ENCODE results near the gene HAVCR2. TPM values are rescaled to one million over a fixed set of nuclear protein-coding genes. Genes with fewer than 3 reads are reported as not detected.

The HAVCR2 gene
- total and polyA plus RNA-seq, 2 of the 13 experiments (the other 11 are each of a cell fraction or from before 2014, with no cell fraction given): 0.07 to 0.16 TPM

- TF ChIP-seq HMGA1 (CRISPR knock-in tag; conservative IDR thresholded peaks at IDR 0.05): no peak
Observed at GRCh38 chr5:157107508-157107907, 1.3 kb downstream of the HAVCR2 start (continued).

DNA sequence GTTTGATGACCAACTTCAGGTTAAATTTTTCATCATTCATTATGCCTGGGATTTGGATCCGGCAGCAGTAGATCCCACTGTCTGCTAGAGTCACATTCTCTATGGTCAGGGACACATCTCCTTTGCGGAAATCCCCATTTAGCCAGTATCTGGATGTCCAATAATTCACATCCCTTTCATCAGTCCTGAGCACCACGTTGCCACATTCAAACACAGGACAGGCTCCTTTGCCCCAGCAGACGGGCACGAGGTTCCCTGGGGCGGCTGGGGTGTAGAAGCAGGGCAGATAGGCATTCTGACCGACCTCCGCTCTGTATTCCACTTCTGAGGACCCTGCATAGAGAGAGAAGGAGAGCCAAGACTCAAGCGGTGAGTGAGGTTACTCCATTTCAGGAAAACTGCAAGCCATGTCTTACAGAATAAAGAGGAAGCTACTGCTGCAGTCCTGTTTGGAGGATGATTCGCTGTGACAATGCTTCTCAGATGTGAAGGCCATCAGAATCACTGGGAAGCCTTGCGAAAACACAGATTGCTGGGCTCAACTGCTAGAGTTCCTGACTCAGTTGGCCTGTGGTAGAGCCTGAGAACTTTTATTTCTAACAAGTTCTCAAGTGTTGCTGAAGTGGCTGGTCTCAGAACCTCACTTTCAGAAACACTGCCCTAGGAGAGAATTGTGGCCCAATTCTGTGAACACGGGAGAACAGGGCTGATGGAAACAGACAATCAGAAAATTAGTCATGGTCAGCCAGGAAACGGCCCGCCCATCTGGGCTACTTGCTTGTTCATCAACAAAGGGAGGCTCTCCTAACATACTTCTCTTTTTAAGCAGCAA lies 2.0 kb downstream of the HAVCR2 start:
- Histone ChIP-seq H2AFZ (ENCODE audit: low read length) (no peak overlapping the region), H3K9me3 (ENCODE audit: low read length) (no peaks in the 10 kb centered on the region), H3K27ac (ENCODE audit: extremely low read length, insufficient read depth, low read length) (no peak overlapping the region), H3K79me2 (ENCODE audit: insufficient read depth, low read length) (no peaks in the 10 kb centered on the region), H4K20me1 (ENCODE audit: insufficient read depth, low read length) (no peaks in the 10 kb centered on the region), H3K9ac (ENCODE audit: insufficient read depth, low read depth, low read length) (no peak overlapping the region), H3K4me2 (ENCODE audit: low read depth, low read length) (no peak overlapping the region), H3K4me1 (ENCODE audit: insufficient read depth, low read length) (peaks cover 12% of the 10 kb centered on the region; the same call in 1 of the 2 replicates), H3K4me3 (replicated peaks in 1 of 3; ENCODE audit: insufficient read depth in 1 of 3, low read depth in 2 of 3, low read length in 3 of 3) (no peak overlapping the region), H3K27me3 (ENCODE audit: control insufficient read depth in 1 of 2, insufficient read depth in 2 of 2, low read length in 2 of 2) (peaks cover 1 to 6% of the 10 kb centered on the region in 2 experiments; a peak in 2 of 5 replicates), H3K36me3 (replicated peaks in 1 of 2; ENCODE audit: control insufficient read depth in 1 of 2, insufficient read depth in 2 of 2, low read length in 2 of 2) (no peaks in the 10 kb centered on the region)
- in situ Hi-C loops (cut with HindIII; ENCODE audit: extremely low pct_ligation_motif_present, low pct_unique_long_range_greater_than_20kb) (no loop called here), intact Hi-C loops (cut with micrococcal nuclease; ENCODE audit: unreplicated experiment) (no loop called here)
- FAIRE-seq: no peak
- BruUV-seq (replicated peaks): no TSS peak
- WGBS (ENCODE audit: low lambda C conversion rate): 52% methylated on average over 13 of the region's 14 CpGs
- ChIA-PET POLR2A (no interaction called here), CTCF (ENCODE audit: low intra/inter-chr PET ratio, low total read pairs) (no interaction called here)
- ATAC-seq: no peak
- TF ChIP-seq, protein P1, sequence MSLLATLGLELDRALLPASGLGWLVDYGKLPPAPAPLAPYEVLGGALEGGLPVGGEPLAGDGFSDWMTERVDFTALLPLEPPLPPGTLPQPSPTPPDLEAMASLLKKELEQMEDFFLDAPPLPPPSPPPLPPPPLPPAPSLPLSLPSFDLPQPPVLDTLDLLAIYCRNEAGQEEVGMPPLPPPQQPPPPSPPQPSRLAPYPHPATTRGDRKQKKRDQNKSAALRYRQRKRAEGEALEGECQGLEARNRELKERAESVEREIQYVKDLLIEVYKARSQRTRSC (CRISPR knock-in tag; IDR thresholded peaks at IDR 0.05; ENCODE audit: low read depth): no peak
- TF ChIP-seq, protein P2, sequence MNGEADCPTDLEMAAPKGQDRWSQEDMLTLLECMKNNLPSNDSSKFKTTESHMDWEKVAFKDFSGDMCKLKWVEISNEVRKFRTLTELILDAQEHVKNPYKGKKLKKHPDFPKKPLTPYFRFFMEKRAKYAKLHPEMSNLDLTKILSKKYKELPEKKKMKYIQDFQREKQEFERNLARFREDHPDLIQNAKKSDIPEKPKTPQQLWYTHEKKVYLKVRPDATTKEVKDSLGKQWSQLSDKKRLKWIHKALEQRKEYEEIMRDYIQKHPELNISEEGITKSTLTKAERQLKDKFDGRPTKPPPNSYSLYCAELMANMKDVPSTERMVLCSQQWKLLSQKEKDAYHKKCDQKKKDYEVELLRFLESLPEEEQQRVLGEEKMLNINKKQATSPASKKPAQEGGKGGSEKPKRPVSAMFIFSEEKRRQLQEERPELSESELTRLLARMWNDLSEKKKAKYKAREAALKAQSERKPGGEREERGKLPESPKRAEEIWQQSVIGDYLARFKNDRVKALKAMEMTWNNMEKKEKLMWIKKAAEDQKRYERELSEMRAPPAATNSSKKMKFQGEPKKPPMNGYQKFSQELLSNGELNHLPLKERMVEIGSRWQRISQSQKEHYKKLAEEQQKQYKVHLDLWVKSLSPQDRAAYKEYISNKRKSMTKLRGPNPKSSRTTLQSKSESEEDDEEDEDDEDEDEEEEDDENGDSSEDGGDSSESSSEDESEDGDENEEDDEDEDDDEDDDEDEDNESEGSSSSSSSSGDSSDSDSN (CRISPR knock-in tag; IDR thresholded peaks at IDR 0.05): no peak
- TF ChIP-seq, protein P3, sequence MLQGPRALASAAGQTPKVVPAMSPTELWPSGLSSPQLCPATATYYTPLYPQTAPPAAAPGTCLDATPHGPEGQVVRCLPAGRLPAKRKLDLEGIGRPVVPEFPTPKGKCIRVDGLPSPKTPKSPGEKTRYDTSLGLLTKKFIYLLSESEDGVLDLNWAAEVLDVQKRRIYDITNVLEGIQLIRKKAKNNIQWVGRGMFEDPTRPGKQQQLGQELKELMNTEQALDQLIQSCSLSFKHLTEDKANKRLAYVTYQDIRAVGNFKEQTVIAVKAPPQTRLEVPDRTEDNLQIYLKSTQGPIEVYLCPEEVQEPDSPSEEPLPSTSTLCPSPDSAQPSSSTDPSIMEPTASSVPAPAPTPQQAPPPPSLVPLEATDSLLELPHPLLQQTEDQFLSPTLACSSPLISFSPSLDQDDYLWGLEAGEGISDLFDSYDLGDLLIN (CRISPR knock-in tag; IDR thresholded peaks at IDR 0.05; ENCODE audit: borderline replicate concordance): no peak
- TF ChIP-seq SAFB2 (CRISPR knock-in tag; IDR thresholded peaks at IDR 0.05; ENCODE audit: borderline replicate concordance, low read depth): no peak
- no peak for DNase-seq (ENCODE audit: low spot score)

All from HepG2 (cell line).